Stimulated activated memory B cell treated with anti-CD40 and anti-IgM and Interleukin-4, amounts not matched to agents 10 μg/mL and 1 μg/mL and 100 μg/mL, for 72 hours (primary cell): ENCODE data around the gene TWIST1.

Experiments used
- ATAC-seq: fragments of 150-1000 bp; cut with Tn5 transposase; 2 replicates; pipeline ENCODE4 v1.10.0; 2021
- H3K27ac Mint-ChIP-seq: one replicate; pipeline ENCODE4 v1.8.0; 2022; ENCODE audit warnings: mild to moderate bottlenecking, mixed read lengths
- H3K27me3 Mint-ChIP-seq: one replicate; pipeline ENCODE4 v1.8.0; 2022; ENCODE audit warnings: mixed read lengths
- H3K36me3 Mint-ChIP-seq: one replicate; pipeline ENCODE4 v1.8.0; 2022; ENCODE audit warnings: mixed read lengths
- H3K4me1 Mint-ChIP-seq: one replicate; pipeline ENCODE4 v1.8.0; 2022; ENCODE audit warnings: mixed read lengths
- H3K4me3 Mint-ChIP-seq: one replicate; pipeline ENCODE4 v1.8.0; 2022; ENCODE audit warnings: mild to moderate bottlenecking, moderate library complexity, mixed read lengths
- H3K9me3 Mint-ChIP-seq: one replicate; pipeline ENCODE4 v1.8.0; 2022; ENCODE audit warnings: mixed read lengths

The TWIST1 gene

GRCh38 chr7:19091550-19092200 is 25.8 kb downstream of the TWIST1 start:
- H3K9me3 Mint-ChIP-seq = no peaks in the 10 kb centered on the region
- no peak overlapping the region for H3K27ac Mint-ChIP-seq
- H3K27me3 Mint-ChIP-seq = no peaks in the 10 kb centered on the region
- no peaks in the 10 kb centered on the region for H3K36me3 Mint-ChIP-seq
- no peak for ATAC-seq
- H3K4me1 Mint-ChIP-seq = no peaks in the 10 kb centered on the region
- H3K4me3 Mint-ChIP-seq = no peak overlapping the region

GRCh38 chr7:19090526-19090925 is 26.9 kb downstream of the TWIST1 start:
- Mint-ChIP-seq H3K27me3 (peaks cover 9% of the 10 kb centered on the region), H3K36me3 (no peaks in the 10 kb centered on the region), H3K27ac (no peak overlapping the region), H3K9me3 (peaks cover 2% of the 10 kb centered on the region), H3K4me3 (no peak overlapping the region), H3K4me1 (no peaks in the 10 kb centered on the region)
- no peak for ATAC-seq

GRCh38 chr7:19089797-19090196 is 27.6 kb downstream of the TWIST1 start:
- H3K9me3 Mint-ChIP-seq = peaks cover 6% of the 10 kb centered on the region

GRCh38 chr7:19089378-19089777 is 28.1 kb downstream of the TWIST1 start:
- H3K4me1 Mint-ChIP-seq = no peaks in the 10 kb centered on the region

More at GRCh38 chr7:19089797-19090196, 27.6 kb downstream of the TWIST1 start:
- ATAC-seq = no peak
- no peaks in the 10 kb centered on the region for H3K36me3 Mint-ChIP-seq
- no peak overlapping the region for H3K27ac Mint-ChIP-seq
- peaks cover 15% of the 10 kb centered on the region for H3K27me3 Mint-ChIP-seq
- H3K4me1 Mint-ChIP-seq = no peaks in the 10 kb centered on the region
- no peak overlapping the region for H3K4me3 Mint-ChIP-seq

GRCh38 chr7:19080093-19080492 is 37.3 kb downstream of the TWIST1 start:
- H3K36me3 Mint-ChIP-seq = no peaks in the 10 kb centered on the region
- ATAC-seq = no peak
- no peak overlapping the region for H3K27ac Mint-ChIP-seq
- H3K9me3 Mint-ChIP-seq = peaks cover 7% of the 10 kb centered on the region
- H3K27me3 Mint-ChIP-seq = peaks cover 42% of the 10 kb centered on the region
- H3K4me3 Mint-ChIP-seq = no peak overlapping the region
- H3K4me1 Mint-ChIP-seq = peaks cover 5% of the 10 kb centered on the region

More at GRCh38 chr7:19089378-19089777, 28.1 kb downstream of the TWIST1 start:
- no peaks in the 10 kb centered on the region for H3K36me3 Mint-ChIP-seq
- no peak overlapping the region for H3K4me3 Mint-ChIP-seq
- peaks cover 6% of the 10 kb centered on the region for H3K9me3 Mint-ChIP-seq
- H3K27me3 Mint-ChIP-seq = peaks cover 15% of the 10 kb centered on the region
- no peak overlapping the region for H3K27ac Mint-ChIP-seq
- ATAC-seq = no peak

- Mint-ChIP-seq H3K9me3 (peaks cover 5% of the 10 kb centered on the region), H3K4me1 (peaks cover 5% of the 10 kb centered on the region), H3K27ac (no peak overlapping the region), H3K27me3 (peaks cover 49% of the 10 kb centered on the region), H3K36me3 (no peaks in the 10 kb centered on the region), H3K4me3 (no peak overlapping the region)
- ATAC-seq = no peak
These were observed 38.4 kb downstream of the TWIST1 start for GRCh38 chr7:19079066-19079465.

- ATAC-seq = no peak
- no peaks in the 10 kb centered on the region for H3K4me1 Mint-ChIP-seq
- H3K4me3 Mint-ChIP-seq = no peak overlapping the region
- peaks cover 40% of the 10 kb centered on the region for H3K27me3 Mint-ChIP-seq
- no peak overlapping the region for H3K27ac Mint-ChIP-seq
- no peaks in the 10 kb centered on the region for H3K36me3 Mint-ChIP-seq
- no peaks in the 10 kb centered on the region for H3K9me3 Mint-ChIP-seq
These were observed 47.6 kb downstream of the TWIST1 start for GRCh38 chr7:19069842-19070241.

- no peak for ATAC-seq
- no peaks in the 10 kb centered on the region for H3K36me3 Mint-ChIP-seq
- H3K27me3 Mint-ChIP-seq = peaks cover 22% of the 10 kb centered on the region
- H3K4me1 Mint-ChIP-seq = no peaks in the 10 kb centered on the region
- no peak overlapping the region for H3K27ac Mint-ChIP-seq
- no peaks in the 10 kb centered on the region for H3K9me3 Mint-ChIP-seq
- H3K4me3 Mint-ChIP-seq = no peak overlapping the region
These were observed 51.3 kb downstream of the TWIST1 start for GRCh38 chr7:19066170-19066569.
